ENCODE results near the gene ZPBP.
"Not testable (repeated sequence)": the region's sequence is repeated elsewhere in the genome, so short reads cannot be mapped to it uniquely, and the experiment has no call there.

Gene ZPBP

DNA sequence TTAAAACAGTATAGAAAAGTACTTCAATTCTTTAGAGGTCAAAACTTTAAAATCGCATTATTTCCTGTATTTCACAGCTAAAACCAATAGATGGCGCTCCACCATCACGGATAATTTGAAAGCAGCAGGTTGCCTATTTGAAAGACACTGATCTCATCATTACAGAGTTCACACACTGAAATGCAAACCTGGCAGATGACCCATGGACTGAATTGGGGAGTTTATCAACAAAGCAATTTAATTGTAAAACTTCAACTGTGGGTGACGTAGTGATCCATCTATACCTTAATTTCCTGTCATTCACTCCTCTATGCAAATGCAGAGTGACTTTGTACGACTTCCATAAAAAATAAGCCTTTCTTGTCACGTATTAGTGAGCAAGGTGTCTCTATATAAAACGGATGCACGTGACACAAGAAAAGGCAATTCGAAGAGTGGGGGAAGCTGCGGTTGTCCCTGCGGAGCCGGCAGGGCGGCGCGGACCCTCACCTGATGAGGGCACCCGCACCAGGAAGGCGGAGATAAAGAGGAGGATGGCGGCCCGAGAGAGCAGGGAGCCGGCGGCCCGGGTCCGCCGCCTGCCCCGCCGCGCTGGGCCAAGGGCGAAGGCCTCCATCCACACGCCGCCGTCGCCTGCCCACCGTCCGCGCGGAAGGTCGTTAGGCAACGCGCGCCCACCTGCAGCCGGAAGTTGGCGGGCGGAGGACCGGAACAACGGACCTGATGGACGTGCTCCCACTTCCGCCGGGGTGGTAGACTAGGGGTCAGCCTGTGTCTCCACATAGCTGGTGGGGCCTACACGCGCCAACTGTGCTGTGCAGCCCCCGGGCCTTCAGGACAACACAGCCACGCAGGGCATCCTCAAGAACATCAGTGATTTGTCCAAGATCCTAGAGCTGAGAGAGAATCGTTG lies at the start of gene ZPBP:
Gene ZPBP (minus strand): TSS at position 668 of the 913 bp plus-strand sequence. CDS start 52 bp downstream, at position 616.
- DNase-seq: peak; percentile 38

DNA sequence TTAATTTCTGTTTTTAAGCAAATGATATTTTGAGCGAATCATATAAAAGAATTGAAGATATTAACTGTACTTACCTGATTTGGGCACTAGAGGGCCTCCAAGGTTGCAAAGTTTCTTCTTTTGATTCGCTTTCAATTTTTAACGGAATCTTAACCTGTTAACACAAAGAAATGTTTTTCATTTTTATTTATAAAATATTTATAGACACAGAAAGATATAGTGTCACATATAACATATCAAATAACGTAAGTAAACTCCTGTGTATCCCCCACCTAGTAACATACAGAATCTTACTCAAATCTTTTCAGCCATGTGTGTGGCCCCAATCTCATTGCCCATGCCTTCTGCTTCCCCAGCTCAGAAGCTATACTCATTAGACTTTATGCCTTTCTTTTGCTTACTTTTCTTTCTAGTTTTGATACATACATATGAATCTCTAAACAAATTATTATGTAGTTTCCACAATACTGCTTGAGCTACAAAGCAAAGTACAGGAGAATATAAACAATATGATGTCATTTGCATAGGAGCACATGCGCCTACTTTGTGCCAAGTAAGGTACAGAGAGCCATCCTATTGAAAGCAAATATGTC lies 49.5 kb upstream of the ZPBP start:
- DNase-seq: no peak

DNA sequence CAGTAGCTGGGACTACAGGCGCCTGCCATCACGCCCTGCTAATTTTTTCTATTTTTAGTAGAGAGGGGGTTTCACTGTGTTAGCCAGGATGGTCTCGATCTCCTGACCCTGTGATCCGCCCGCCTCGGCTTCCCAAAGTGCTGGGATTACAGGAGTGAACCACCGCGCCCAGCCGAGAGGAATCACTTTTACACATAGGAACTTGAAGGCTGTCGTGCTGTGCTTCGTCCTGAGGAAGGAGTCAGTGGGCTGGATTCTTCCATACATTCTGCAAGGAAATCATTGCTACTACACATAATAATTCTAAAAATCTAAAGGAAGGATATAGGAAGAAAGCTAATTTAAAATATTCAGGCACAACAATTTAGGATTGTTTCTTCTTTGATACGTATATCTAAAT lies 48.8 kb upstream of the ZPBP start:
- DNase-seq: no peak

DNA sequence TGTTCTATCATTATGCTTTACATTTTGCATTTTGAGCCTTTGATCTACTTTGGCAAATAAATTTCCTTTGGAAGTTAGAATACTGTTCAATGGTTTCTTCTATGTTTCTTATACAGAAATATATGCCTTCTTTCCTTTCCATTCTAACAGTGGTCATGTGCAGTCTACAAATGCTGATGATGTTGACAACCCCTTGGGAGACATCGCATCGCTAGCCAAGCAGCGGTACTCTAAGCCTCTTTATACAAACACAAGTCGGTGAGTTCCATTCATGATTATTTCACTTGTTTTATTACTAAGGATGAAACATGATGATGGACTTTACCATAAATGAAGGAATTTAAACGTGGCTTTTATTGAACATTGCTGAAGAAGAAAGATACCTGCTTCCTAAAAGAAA lies 48.1 kb upstream of the ZPBP start:
- no peak for DNase-seq

- no peak for DNase-seq
These were observed 47.6 kb upstream of the ZPBP start for GRCh38 chr7:50140688-50141087.

DNA sequence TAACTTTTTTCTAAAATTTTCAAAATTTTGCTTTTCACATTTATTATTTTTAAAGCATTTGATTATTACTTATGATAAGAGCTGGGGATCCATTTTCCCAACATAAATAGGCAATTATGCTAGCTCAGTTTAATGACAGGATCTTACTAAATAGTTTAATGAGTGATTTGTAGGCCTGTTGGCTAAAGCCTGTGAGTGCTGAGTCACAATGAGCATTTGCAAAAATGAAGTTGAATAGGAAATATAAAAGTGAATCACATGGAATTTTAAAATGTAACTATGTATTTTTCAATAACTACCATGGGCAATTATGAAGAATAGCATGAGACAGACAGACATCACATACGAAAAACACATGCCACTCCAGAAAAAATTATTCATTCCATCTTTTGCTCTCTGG lies 45.1 kb upstream of the ZPBP start:
- no peak for DNase-seq

DNA sequence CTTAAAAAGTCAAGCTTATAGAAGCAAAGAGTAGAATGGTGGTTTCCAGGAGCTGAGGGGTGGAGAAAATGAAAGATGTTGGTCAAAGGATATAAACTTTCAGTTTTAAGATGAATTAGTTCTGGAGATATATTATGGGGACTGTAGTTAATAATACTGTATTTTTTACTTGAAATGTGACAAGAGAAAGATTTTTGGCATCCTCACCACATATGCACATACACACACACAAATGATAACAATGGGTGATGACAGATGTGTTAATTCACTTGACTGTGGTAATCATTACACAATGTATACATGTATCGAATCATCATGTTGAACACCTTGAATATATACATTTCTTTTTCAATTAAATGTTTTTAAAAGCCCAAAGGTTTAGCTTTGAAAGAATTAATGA lies 32.7 kb upstream of the ZPBP start:
- DNase-seq: no peak

DNA sequence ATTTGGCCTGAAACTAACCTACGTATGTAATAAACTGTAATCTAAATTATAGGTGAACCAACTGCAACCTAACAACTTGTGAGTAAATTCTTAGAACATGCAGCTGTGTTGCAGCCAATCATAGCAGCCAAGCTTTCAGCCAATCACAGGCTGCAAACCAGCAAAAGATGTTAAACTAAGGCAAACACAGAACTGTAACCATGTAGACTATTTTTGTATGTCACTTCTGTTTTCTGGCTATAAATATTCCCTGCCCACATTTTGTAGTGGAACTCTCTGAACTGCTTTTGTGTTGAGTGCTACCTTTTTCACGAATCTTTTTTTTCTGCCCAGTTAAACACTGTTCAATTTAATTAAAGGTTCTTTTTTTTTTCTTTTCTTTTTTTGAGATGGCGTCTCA lies 28.2 kb upstream of the ZPBP start:
- peak; percentile 33 for DNase-seq

DNA sequence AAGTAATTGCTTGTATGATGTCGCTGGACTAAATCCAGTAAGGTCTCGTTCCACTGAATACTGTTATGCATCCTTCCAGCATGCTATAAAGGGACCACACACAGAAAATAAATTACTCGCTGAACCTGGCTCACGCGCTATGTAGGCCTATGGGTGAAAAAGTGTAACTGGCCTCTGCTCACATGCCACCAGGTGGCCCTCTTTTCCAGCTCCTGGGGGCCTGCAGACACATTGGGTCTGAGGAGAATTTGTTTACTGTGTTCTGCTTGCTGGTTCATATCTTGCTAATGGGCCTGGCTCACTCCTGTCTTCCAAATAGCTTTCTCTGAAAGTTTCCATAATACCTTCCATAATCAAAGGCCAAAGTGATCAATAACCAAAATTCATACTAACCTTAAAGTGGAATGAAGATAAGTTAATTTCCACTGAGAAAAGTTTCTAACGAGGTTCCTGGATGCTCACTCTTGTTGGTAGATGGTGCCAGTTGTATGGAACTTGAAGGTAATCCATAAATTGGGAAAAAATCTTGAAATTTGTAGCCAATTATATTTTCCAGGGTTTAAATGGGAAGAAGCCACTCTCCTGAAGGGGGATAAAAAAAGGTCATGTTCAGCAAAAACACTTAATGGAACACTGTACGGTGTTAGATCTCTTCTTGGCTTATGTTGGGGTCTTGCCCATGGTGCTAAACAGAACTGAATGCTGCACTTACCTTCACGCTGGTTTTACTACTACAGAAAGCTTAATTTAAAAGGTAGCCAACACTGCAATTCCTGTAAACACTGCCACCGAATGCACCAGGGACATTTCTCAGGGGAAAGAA lies 27.0 kb upstream of the ZPBP start:
- DNase-seq: peak; percentile 39

- no peak for DNase-seq
These were observed 19.2 kb upstream of the ZPBP start for GRCh38 chr7:50112250-50112649.

DNA sequence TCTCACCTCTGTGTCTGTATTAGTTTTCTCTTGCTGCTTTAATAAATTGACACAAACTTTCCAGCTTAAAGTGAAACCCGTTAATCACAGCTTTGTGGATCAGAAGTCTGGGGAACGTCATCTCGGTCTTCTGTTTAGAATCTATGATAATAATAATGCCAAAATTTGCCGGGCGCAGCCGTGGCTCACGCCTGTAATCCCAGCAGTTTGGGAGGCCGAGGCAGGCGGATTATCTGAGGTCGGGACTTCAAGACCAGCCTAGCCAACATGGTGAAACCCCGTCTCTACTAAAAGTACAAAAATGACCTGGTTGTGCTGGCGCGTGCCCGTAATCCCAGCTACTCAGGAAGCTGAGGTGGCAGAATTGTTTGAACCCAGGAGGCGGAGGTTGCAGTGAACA lies 8.8 kb upstream of the ZPBP start:
- no peak for DNase-seq

DNA sequence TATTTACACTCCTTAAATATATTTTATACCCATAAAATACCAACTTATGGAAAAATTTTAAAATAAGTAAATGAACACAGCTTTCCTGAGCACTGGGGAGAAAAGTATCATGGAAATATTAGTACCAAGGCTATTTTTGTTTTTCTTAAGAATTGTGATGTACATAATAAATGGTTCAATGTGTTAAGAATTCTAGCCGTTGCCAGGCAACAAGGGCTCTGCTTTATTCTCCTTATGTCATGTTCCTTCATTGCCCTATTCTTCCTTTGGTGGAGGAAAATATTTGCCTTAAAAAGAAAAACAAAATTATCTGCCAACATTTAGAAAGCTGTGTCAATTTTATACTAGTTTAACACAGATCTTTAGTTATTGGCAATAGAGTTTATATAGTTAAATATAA lies 2.6 kb upstream of the ZPBP start:
- no peak for DNase-seq

GRCh38 chr7:50088463-50089129 lies 4.5 kb downstream of the ZPBP start:
- DNase-seq: no peak

GRCh38 chr7:50085344-50085743 lies 7.7 kb downstream of the ZPBP start:
- no peak for DNase-seq

GRCh38 chr7:50073093-50073492 lies 20.0 kb downstream of the ZPBP start:
- no peak for DNase-seq

GRCh38 chr7:50069613-50070012 lies 23.4 kb downstream of the ZPBP start:
- DNase-seq: no peak

GRCh38 chr7:50068850-50069551 lies 24.0 kb downstream of the ZPBP start:
- no peak for DNase-seq

GRCh38 chr7:50068026-50068425 lies 25.0 kb downstream of the ZPBP start:
- no peak for DNase-seq

- no peak for DNase-seq
These were observed 30.1 kb downstream of the ZPBP start for GRCh38 chr7:50062951-50063350.

DNA sequence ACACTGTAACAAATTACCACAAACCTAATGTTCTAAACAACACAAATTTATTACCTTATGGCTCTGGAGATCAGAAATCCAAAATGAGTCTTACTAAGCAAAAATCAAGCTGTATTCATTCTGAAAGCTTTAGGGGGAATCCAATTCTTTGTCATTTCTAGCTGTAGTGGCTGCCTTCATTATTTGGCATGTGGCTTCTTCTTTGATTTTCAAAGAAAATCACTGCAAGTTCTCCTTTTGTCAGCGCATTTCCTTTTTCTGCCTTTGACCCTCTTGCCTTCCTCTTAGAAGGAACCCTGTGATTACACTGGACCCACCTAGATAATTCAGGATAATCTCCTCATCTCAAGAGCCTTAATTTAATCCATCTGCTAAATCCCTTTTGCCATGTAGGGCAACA lies 36.9 kb downstream of the ZPBP start:
- DNase-seq: no peak

- no peak for DNase-seq
These were observed 45.3 kb downstream of the ZPBP start for GRCh38 chr7:50047716-50048115.

DNA sequence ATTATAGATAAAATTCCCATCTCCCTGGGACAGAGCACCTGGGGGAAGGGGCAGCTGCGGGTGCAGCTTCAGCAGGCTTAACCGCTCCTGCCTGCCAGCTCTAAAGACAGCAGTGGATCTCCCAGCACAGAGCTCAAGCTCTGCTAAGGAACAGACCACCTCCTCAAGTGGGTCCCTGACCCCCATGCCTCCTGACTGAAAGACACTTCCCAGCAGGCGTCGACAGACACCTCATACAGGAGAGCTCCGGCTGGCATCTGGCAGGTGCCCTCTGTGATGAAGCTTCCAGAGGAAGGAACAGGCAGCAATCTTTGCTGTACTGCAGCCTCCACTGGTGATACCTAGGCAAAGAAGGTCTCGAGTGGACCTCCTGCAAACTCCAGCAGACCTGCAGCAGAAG lies 51.9 kb downstream of the ZPBP start:
- not testable (repeated sequence) for DNase-seq

All from CD4-positive, alpha-beta T cell treated with Interleukin-15 for 1 hour (primary cell).